ENCODE data around the gene GSAP.
A peak's percentile ranks its signal among the peaks of the same experiment; 100 is the strongest.

Gene GSAP

GRCh38 chr7:77417801-77418200 lies 1.7 kb upstream of the GSAP start:
- DNase-seq (ENCODE audit: insufficient read length): no peak
- TF ChIP-seq TAF1 (IDR thresholded peaks at IDR 0.05; ENCODE audit: borderline replicate concordance, low read depth, low read length): no peak
- no peak for TF ChIP-seq POLR2AphosphoS5 (IDR thresholded peaks at IDR 0.05; ENCODE audit: low read depth, low read length)
- TF ChIP-seq POLR2A (IDR thresholded peaks at IDR 0.05; ENCODE audit: low read depth, low read length): no peak
- no peak for FAIRE-seq

GRCh38 chr7:77416621-77417371 lies 647 bp upstream of the GSAP start:
- no peak for DNase-seq (ENCODE audit: insufficient read length)
- TF ChIP-seq POLR2AphosphoS5 (IDR thresholded peaks at IDR 0.05; ENCODE audit: low read depth, low read length) (0 out of 2 replicates have a peak, but pooled peaks have one; percentile 26), POLR2A (IDR thresholded peaks at IDR 0.05; ENCODE audit: low read depth, low read length) (no peak), TAF1 (IDR thresholded peaks at IDR 0.05; ENCODE audit: borderline replicate concordance, low read depth, low read length) (no peak)
- peak; percentile 86 for FAIRE-seq

- 0 out of 2 replicates have a peak, but pooled peaks have one; percentile 0 for TF ChIP-seq POLR2A (IDR thresholded peaks at IDR 0.05; ENCODE audit: low read depth, low read length)
- TF ChIP-seq TAF1 (IDR thresholded peaks at IDR 0.05; ENCODE audit: borderline replicate concordance, low read depth, low read length): no peak
- FAIRE-seq (peak; percentile 17), DNase-seq (ENCODE audit: insufficient read length) (peak; percentile 40)
Observed at GRCh38 chr7:77415476-77415822, 700 bp downstream of the GSAP start.

GRCh38 chr7:77413861-77414424 lies 2.2 kb downstream of the GSAP start:
- no peak for FAIRE-seq
- TF ChIP-seq TAF1 (IDR thresholded peaks at IDR 0.05; ENCODE audit: borderline replicate concordance, low read depth, low read length) (no peak), POLR2A (IDR thresholded peaks at IDR 0.05; ENCODE audit: low read depth, low read length) (no peak), POLR2AphosphoS5 (IDR thresholded peaks at IDR 0.05; ENCODE audit: low read depth, low read length) (no peak)
- no peak for DNase-seq (ENCODE audit: insufficient read length)

- TF ChIP-seq TAF1 (IDR thresholded peaks at IDR 0.05; ENCODE audit: borderline replicate concordance, low read depth, low read length) (no peak), POLR2AphosphoS5 (IDR thresholded peaks at IDR 0.05; ENCODE audit: low read depth, low read length) (no peak), POLR2A (IDR thresholded peaks at IDR 0.05; ENCODE audit: low read depth, low read length) (no peak)
- DNase-seq (ENCODE audit: insufficient read length) (no peak), FAIRE-seq (peak; percentile 44)
Observed at GRCh38 chr7:77413128-77413527, 3.0 kb downstream of the GSAP start.

GRCh38 chr7:77409739-77410547 lies 6.2 kb downstream of the GSAP start:
- DNase-seq (ENCODE audit: insufficient read length): no peak
- FAIRE-seq: no peak
- TF ChIP-seq POLR2AphosphoS5 (IDR thresholded peaks at IDR 0.05; ENCODE audit: low read depth, low read length): no peak
- no peak for TF ChIP-seq TAF1 (IDR thresholded peaks at IDR 0.05; ENCODE audit: borderline replicate concordance, low read depth, low read length)
- TF ChIP-seq POLR2A (IDR thresholded peaks at IDR 0.05; ENCODE audit: low read depth, low read length): no peak

GRCh38 chr7:77409005-77409738 lies 7.0 kb downstream of the GSAP start:
- DNase-seq (ENCODE audit: insufficient read length) (no peak), FAIRE-seq (no peak)
- no peak for TF ChIP-seq POLR2AphosphoS5 (IDR thresholded peaks at IDR 0.05; ENCODE audit: low read depth, low read length)
- TF ChIP-seq TAF1 (IDR thresholded peaks at IDR 0.05; ENCODE audit: borderline replicate concordance, low read depth, low read length): no peak
- no peak for TF ChIP-seq POLR2A (IDR thresholded peaks at IDR 0.05; ENCODE audit: low read depth, low read length)

GRCh38 chr7:77407906-77408305 lies 8.2 kb downstream of the GSAP start:
- peak; percentile 77 for FAIRE-seq
- no peak for DNase-seq (ENCODE audit: insufficient read length)
- TF ChIP-seq POLR2A (IDR thresholded peaks at IDR 0.05; ENCODE audit: low read depth, low read length) (no peak), TAF1 (IDR thresholded peaks at IDR 0.05; ENCODE audit: borderline replicate concordance, low read depth, low read length) (no peak), POLR2AphosphoS5 (IDR thresholded peaks at IDR 0.05; ENCODE audit: low read depth, low read length) (no peak)

GRCh38 chr7:77406421-77406820 lies 9.7 kb downstream of the GSAP start:
- DNase-seq (ENCODE audit: insufficient read length) (no peak), FAIRE-seq (no peak)
- no peak for TF ChIP-seq POLR2A (IDR thresholded peaks at IDR 0.05; ENCODE audit: low read depth, low read length)
- no peak for TF ChIP-seq TAF1 (IDR thresholded peaks at IDR 0.05; ENCODE audit: borderline replicate concordance, low read depth, low read length)
- TF ChIP-seq POLR2AphosphoS5 (IDR thresholded peaks at IDR 0.05; ENCODE audit: low read depth, low read length): no peak

- no peak for FAIRE-seq
- TF ChIP-seq POLR2A (IDR thresholded peaks at IDR 0.05; ENCODE audit: low read depth, low read length): no peak
- no peak for DNase-seq (ENCODE audit: insufficient read length)
Observed at GRCh38 chr7:77404641-77405040, 11.5 kb downstream of the GSAP start.

- DNase-seq (ENCODE audit: insufficient read length) (no peak), FAIRE-seq (no peak)
- TF ChIP-seq POLR2AphosphoS5 (IDR thresholded peaks at IDR 0.05; ENCODE audit: low read depth, low read length): no peak
Observed at GRCh38 chr7:77403957-77404356, 12.2 kb downstream of the GSAP start.
